Smooth muscle cell (in vitro differentiated cells): ENCODE results near the gene TMEM87B. TPM values are rescaled to one million over a fixed set of nuclear protein-coding genes. Genes with fewer than 3 reads are reported as not detected.

Experiments used
- DNase-seq: peaks from one replicate; lab custom pipeline; 2025; ENCODE audit not compliant: unreplicated experiment; lab: John Stamatoyannopoulos, UW
- H2AFZ ChIP-seq: fragments of 200-600 bp; sonication (generic); 2 replicates; pipeline ENCODE4 v1.6.0; 2016; ENCODE audit warnings: antibody characterized with exemption, low read depth, mild to moderate bottlenecking
- H3F3A ChIP-seq: fragments of 200-600 bp; sonication (generic); 2 replicates; pipeline ENCODE4 v1.6.0; 2017; ENCODE audit warnings: antibody characterized with exemption, low read depth
- H3K27ac ChIP-seq: fragments of 200-600 bp; sonication (generic); 2 replicates; pipeline ENCODE4 v1.5.1; 2016; ENCODE audit warnings: low read depth, mild to moderate bottlenecking
- H3K27me3 ChIP-seq: fragments of 200-600 bp; sonication (generic); 2 replicates; pipeline ENCODE4 v1.6.1; 2016; ENCODE audit warnings: low read depth, mild to moderate bottlenecking
- H3K36me3 ChIP-seq: fragments of 200-600 bp; sonication (generic); 2 replicates; pipeline ENCODE4 v1.5.1; 2016; ENCODE audit warnings: low read depth
- H3K4me1 ChIP-seq: fragments of 200-600 bp; sonication (generic); 2 replicates; pipeline ENCODE4 v1.5.1; 2016; ENCODE audit warnings: low read depth
- H3K4me2 ChIP-seq: fragments of 200-600 bp; sonication (generic); 2 replicates; pipeline ENCODE4 v1.6.0; 2016; ENCODE audit warnings: mild to moderate bottlenecking
- H3K4me3 ChIP-seq: fragments of 200-600 bp; sonication (generic); 2 replicates; pipeline ENCODE4 v1.5.1; 2016; ENCODE audit warnings: mild to moderate bottlenecking
- H3K79me2 ChIP-seq: fragments of 200-600 bp; sonication (generic); 2 replicates; pipeline ENCODE4 v1.6.0; 2016; ENCODE audit warnings: low read depth, mild to moderate bottlenecking
- H3K9ac ChIP-seq: fragments of 200-600 bp; sonication (generic); 2 replicates; pipeline ENCODE4 v1.6.0; 2016; ENCODE audit warnings: low read depth
- H3K9me3 ChIP-seq: fragments of 200-600 bp; sonication (generic); replicated peaks from 2 replicates; pipeline ENCODE4 v1.5.1; 2016; ENCODE audit warnings: low read depth
- H4K20me1 ChIP-seq: fragments of 200-600 bp; sonication (generic); 2 replicates; pipeline ENCODE4 v1.6.0; 2016; ENCODE audit warnings: low read depth
- CTCF ChIP-seq: fragments of 200-600 bp; sonication (generic); IDR thresholded peaks from 2 replicates; pipeline ENCODE4 v1.5.1; 2017; ENCODE audit warnings: borderline replicate concordance, mild to moderate bottlenecking, antibody characterized with exemption; ENCODE audit not compliant: insufficient read depth, poor library complexity, severe bottlenecking
- WGBS: methylation state at CpG from one replicate; pipeline ENCODE4 v1.1.7; 2016; ENCODE audit warnings: low lambda C conversion rate; 5-methylcytosine and 5-hydroxymethylcytosine counted together
- polyA plus RNA-seq: library from polyadenylated mRNA; unstranded; fragments of >200 nt; fragmentation: Nextera tagmentation; extraction: Ambion mirVana; gene quantifications from 2 replicates; pipeline ENCODE4 v1.2.1, GENCODE V29; 2016
- total RNA-seq: library from RNA; depleted of rRNA; stranded (reverse); fragments of >200 nt; gene quantifications from 2 replicates; pipeline ENCODE4 v1.2.3, GENCODE V29; 2014

TMEM87B gene
- total and polyA plus RNA-seq, 2 experiments from 2014 or later: 27.2 to 109 TPM

- Histone ChIP-seq H3K27me3 (no peaks in the 10 kb centered on the region), H3K9me3 (no peaks in the 10 kb centered on the region), H3K4me2 (no peak overlapping the region), H3K27ac (no peak overlapping the region), H2AFZ (no peak overlapping the region), H3K79me2 (no peaks in the 10 kb centered on the region), H3K4me3 (no peak overlapping the region), H3F3A (no peaks in the 10 kb centered on the region), H3K4me1 (no peaks in the 10 kb centered on the region), H3K9ac (no peak overlapping the region), H4K20me1 (no peaks in the 10 kb centered on the region), H3K36me3 (no peaks in the 10 kb centered on the region)
- no peak for DNase-seq
- no peak for TF ChIP-seq CTCF
- 93% methylated on average over 2 of the region's 2 CpGs for WGBS
Measured at GRCh38 chr2:112007493-112007892, 47.6 kb upstream of the TMEM87B start.

- H2AFZ ChIP-seq: no peak overlapping the region
- 94% methylated on average over 2 of the region's 2 CpGs for WGBS
- no peaks in the 10 kb centered on the region for H3K27me3 ChIP-seq
- H4K20me1 ChIP-seq: no peaks in the 10 kb centered on the region
- TF ChIP-seq CTCF: no peak
- H3K4me3 ChIP-seq: no peak overlapping the region
- no peak overlapping the region for H3K4me2 ChIP-seq
- H3K9ac ChIP-seq: no peak overlapping the region
- no peak overlapping the region for H3K27ac ChIP-seq
- H3F3A ChIP-seq: no peaks in the 10 kb centered on the region
- no peaks in the 10 kb centered on the region for H3K9me3 ChIP-seq
- H3K4me1 ChIP-seq: no peaks in the 10 kb centered on the region
- no peaks in the 10 kb centered on the region for H3K79me2 ChIP-seq
- H3K36me3 ChIP-seq: no peaks in the 10 kb centered on the region
- no peak for DNase-seq
Measured at GRCh38 chr2:112008910-112009485, 46.1 kb upstream of the TMEM87B start.

- TF ChIP-seq CTCF: no peak
- DNase-seq: no peak
- H3K27ac ChIP-seq: no peak overlapping the region
- no peaks in the 10 kb centered on the region for H3F3A ChIP-seq
- H3K4me1 ChIP-seq: no peaks in the 10 kb centered on the region
- no peaks in the 10 kb centered on the region for H4K20me1 ChIP-seq
- H3K4me3 ChIP-seq: no peak overlapping the region
- no peak overlapping the region for H2AFZ ChIP-seq
- 90% methylated on average over 10 of the region's 10 CpGs for WGBS
- H3K79me2 ChIP-seq: no peaks in the 10 kb centered on the region
- H3K4me2 ChIP-seq: no peak overlapping the region
- H3K27me3 ChIP-seq: no peaks in the 10 kb centered on the region
- H3K9me3 ChIP-seq: no peaks in the 10 kb centered on the region
- no peaks in the 10 kb centered on the region for H3K36me3 ChIP-seq
- H3K9ac ChIP-seq: no peak overlapping the region
Measured at GRCh38 chr2:112010751-112011150, 44.3 kb upstream of the TMEM87B start.

- Histone ChIP-seq H3K4me1 (no peaks in the 10 kb centered on the region), H3K9me3 (no peaks in the 10 kb centered on the region), H3K9ac (no peak overlapping the region), H3K4me3 (no peak overlapping the region), H3F3A (no peaks in the 10 kb centered on the region), H2AFZ (no peak overlapping the region), H3K79me2 (no peaks in the 10 kb centered on the region), H3K36me3 (no peaks in the 10 kb centered on the region), H4K20me1 (no peaks in the 10 kb centered on the region), H3K27ac (no peak overlapping the region), H3K4me2 (no peak overlapping the region), H3K27me3 (no peaks in the 10 kb centered on the region)
- 89% methylated on average over 5 of the region's 5 CpGs for WGBS
- TF ChIP-seq CTCF: no peak
- no peak for DNase-seq
Measured at GRCh38 chr2:112012556-112012955, 42.5 kb upstream of the TMEM87B start.
